Measurements from ENCODE around the gene FOXJ3. TPM values are rescaled to one million over a fixed set of nuclear protein-coding genes. Genes with fewer than 3 reads are reported as not detected.

Gene FOXJ3
- total RNA-seq, 1 donor, result 37.3 TPM

- Histone ChIP-seq H3K79me2 (ENCODE audit: insufficient read depth, low read length) (peaks cover 93% of the 10 kb centered on the region), H4K20me1 (ENCODE audit: insufficient read depth, low read length) (peaks cover 55% of the 10 kb centered on the region), H3K36me3 (ENCODE audit: insufficient read depth, low read length) (no peaks in the 10 kb centered on the region), H2AFZ (ENCODE audit: low read length) (no peak overlapping the region), H3K4me3 (ENCODE audit: insufficient read depth, low read length) (no peak overlapping the region), H3K27ac (ENCODE audit: low read depth, low read length) (no peak overlapping the region), H3K4me1 (ENCODE audit: insufficient read depth, low read length) (peaks cover 7% of the 10 kb centered on the region), H3K27me3 (ENCODE audit: insufficient read depth, low read length) (no peaks in the 10 kb centered on the region), H3K9me3 (ENCODE audit: low read depth, low read length) (no peaks in the 10 kb centered on the region), H3K4me2 (ENCODE audit: insufficient read depth, low read length) (no peak overlapping the region)
- TF ChIP-seq, protein P1, sequence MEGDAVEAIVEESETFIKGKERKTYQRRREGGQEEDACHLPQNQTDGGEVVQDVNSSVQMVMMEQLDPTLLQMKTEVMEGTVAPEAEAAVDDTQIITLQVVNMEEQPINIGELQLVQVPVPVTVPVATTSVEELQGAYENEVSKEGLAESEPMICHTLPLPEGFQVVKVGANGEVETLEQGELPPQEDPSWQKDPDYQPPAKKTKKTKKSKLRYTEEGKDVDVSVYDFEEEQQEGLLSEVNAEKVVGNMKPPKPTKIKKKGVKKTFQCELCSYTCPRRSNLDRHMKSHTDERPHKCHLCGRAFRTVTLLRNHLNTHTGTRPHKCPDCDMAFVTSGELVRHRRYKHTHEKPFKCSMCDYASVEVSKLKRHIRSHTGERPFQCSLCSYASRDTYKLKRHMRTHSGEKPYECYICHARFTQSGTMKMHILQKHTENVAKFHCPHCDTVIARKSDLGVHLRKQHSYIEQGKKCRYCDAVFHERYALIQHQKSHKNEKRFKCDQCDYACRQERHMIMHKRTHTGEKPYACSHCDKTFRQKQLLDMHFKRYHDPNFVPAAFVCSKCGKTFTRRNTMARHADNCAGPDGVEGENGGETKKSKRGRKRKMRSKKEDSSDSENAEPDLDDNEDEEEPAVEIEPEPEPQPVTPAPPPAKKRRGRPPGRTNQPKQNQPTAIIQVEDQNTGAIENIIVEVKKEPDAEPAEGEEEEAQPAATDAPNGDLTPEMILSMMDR (IDR thresholded peaks at IDR 0.05; ENCODE audit: extremely low read depth, low read depth, low read length), result no peak
- DNase-seq (ENCODE audit: insufficient read length, low spot score, missing footprints), result no peak
Observed at GRCh38 chr1:42312576-42313212, 22.3 kb downstream of the FOXJ3 start.

DNA sequence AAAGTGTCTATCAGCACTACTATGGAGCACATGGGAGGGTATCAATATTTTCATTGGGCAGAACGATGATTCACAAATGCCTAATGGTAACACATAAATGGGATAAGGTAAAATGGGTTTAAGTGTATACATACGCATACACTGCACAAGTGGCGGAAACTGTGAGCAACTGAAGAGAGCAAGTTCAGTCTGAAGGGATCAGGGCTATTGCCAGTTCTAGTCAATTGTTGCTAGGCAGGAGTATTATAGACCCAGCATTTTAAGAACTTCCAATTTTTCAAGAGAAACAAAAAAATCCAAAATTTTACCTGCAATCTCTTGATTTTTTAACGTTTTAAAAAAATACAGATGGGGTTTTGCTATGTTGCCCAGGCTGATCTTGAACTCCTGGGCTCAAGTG, 23.1 kb downstream of the FOXJ3 start:
- no peak for DNase-seq (ENCODE audit: insufficient read length, low spot score, missing footprints)
- H3K4me1 ChIP-seq (ENCODE audit: insufficient read depth, low read length), result peaks cover 7% of the 10 kb centered on the region
- no peaks in the 10 kb centered on the region for H3K27me3 ChIP-seq (ENCODE audit: insufficient read depth, low read length)
- no peak overlapping the region for H3K4me2 ChIP-seq (ENCODE audit: insufficient read depth, low read length)
- no peak overlapping the region for H2AFZ ChIP-seq (ENCODE audit: low read length)
- H3K9me3 ChIP-seq (ENCODE audit: low read depth, low read length), result no peaks in the 10 kb centered on the region
- peaks cover 91% of the 10 kb centered on the region for H3K79me2 ChIP-seq (ENCODE audit: insufficient read depth, low read length)
- no peak overlapping the region for H3K4me3 ChIP-seq (ENCODE audit: insufficient read depth, low read length)
- TF ChIP-seq, protein P1 (IDR thresholded peaks at IDR 0.05; ENCODE audit: extremely low read depth, low read depth, low read length), result no peak
- H3K36me3 ChIP-seq (ENCODE audit: insufficient read depth, low read length), result no peaks in the 10 kb centered on the region
- H4K20me1 ChIP-seq (ENCODE audit: insufficient read depth, low read length), result peaks cover 55% of the 10 kb centered on the region
- no peak overlapping the region for H3K27ac ChIP-seq (ENCODE audit: low read depth, low read length)

GRCh38 chr1:42311138-42311537, 23.9 kb downstream of the FOXJ3 start:
- no peaks in the 10 kb centered on the region for H3K27me3 ChIP-seq (ENCODE audit: insufficient read depth, low read length)
- H3K27ac ChIP-seq (ENCODE audit: low read depth, low read length), result no peak overlapping the region
- TF ChIP-seq, protein P1 (IDR thresholded peaks at IDR 0.05; ENCODE audit: extremely low read depth, low read depth, low read length), result no peak
- no peaks in the 10 kb centered on the region for H3K36me3 ChIP-seq (ENCODE audit: insufficient read depth, low read length)
- H3K9me3 ChIP-seq (ENCODE audit: low read depth, low read length), result no peaks in the 10 kb centered on the region
- H3K79me2 ChIP-seq (ENCODE audit: insufficient read depth, low read length), result peaks cover 90% of the 10 kb centered on the region
- no peak overlapping the region for H3K4me3 ChIP-seq (ENCODE audit: insufficient read depth, low read length)
- H3K4me2 ChIP-seq (ENCODE audit: insufficient read depth, low read length), result no peak overlapping the region
- DNase-seq (ENCODE audit: insufficient read length, low spot score, missing footprints), result no peak
- H3K4me1 ChIP-seq (ENCODE audit: insufficient read depth, low read length), result peaks cover 7% of the 10 kb centered on the region
- peaks cover 50% of the 10 kb centered on the region for H4K20me1 ChIP-seq (ENCODE audit: insufficient read depth, low read length)
- H2AFZ ChIP-seq (ENCODE audit: low read length), result no peak overlapping the region

GRCh38 chr1:42306977-42307376, 28.1 kb downstream of the FOXJ3 start:
- Histone ChIP-seq H3K27ac (ENCODE audit: low read depth, low read length) (no peak overlapping the region), H3K79me2 (ENCODE audit: insufficient read depth, low read length) (peaks cover 84% of the 10 kb centered on the region), H4K20me1 (ENCODE audit: insufficient read depth, low read length) (peaks cover 25% of the 10 kb centered on the region), H3K36me3 (ENCODE audit: insufficient read depth, low read length) (no peaks in the 10 kb centered on the region), H3K4me3 (ENCODE audit: insufficient read depth, low read length) (no peak overlapping the region), H3K4me2 (ENCODE audit: insufficient read depth, low read length) (no peak overlapping the region), H3K27me3 (ENCODE audit: insufficient read depth, low read length) (no peaks in the 10 kb centered on the region), H2AFZ (ENCODE audit: low read length) (no peak overlapping the region), H3K4me1 (ENCODE audit: insufficient read depth, low read length) (peaks cover 7% of the 10 kb centered on the region), H3K9me3 (ENCODE audit: low read depth, low read length) (no peaks in the 10 kb centered on the region)
- no peak for DNase-seq (ENCODE audit: insufficient read length, low spot score, missing footprints)
- TF ChIP-seq, protein P1 (IDR thresholded peaks at IDR 0.05; ENCODE audit: extremely low read depth, low read depth, low read length), result no peak

Measured in osteoblast (primary cell).